ENCODE data around the gene BCL2L12. TPM values are rescaled to one million over a fixed set of nuclear protein-coding genes. Genes with fewer than 3 reads are reported as not detected.
A peak's percentile ranks its signal among the peaks of the same experiment; 100 is the strongest.
"Not testable (repeated sequence)": the region's sequence is repeated elsewhere in the genome, so short reads cannot be mapped to it uniquely, and the experiment has no call there.

BCL2L12 gene
- total RNA-seq, 1 donor from 2014 or later = 39.1 TPM

DNA sequence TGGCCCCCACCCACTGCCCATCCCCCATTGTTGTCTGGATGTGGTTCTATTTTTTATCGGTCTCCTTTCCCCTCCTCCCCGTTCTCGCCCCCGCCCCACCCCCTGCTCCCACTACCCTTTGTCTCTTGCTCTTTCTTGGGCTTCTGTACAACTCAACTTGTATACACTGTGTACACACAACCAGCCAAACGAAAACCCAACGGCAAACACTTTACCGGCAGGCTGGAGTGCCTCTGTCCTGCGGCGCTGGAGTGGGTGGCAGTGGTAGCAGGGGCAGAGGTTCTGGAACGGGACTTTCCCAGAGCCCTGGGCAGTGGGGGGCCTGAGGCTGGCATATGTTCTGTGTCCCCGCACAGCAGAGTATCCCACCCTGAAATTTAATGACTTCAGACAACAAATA is 39.5 kb upstream of the BCL2L12 start:
- intact Hi-C loops (cut with micrococcal nuclease) = no loop called here
- DNase-seq = no peak
- Mint-ChIP-seq H3K27ac (no peak overlapping the region), H3K27me3 (no peaks in the 10 kb centered on the region), H3K4me1 (no peaks in the 10 kb centered on the region), H3K4me3 (no peak overlapping the region), H3K36me3 (ENCODE audit: low read depth) (peaks cover 49% of the 10 kb centered on the region), H3K9me3 (no peaks in the 10 kb centered on the region)
- CTCF ChIA-PET = no interaction called here
- ATAC-seq (ENCODE audit: low read depth) = no peak
- TF ChIP-seq, protein P1, sequence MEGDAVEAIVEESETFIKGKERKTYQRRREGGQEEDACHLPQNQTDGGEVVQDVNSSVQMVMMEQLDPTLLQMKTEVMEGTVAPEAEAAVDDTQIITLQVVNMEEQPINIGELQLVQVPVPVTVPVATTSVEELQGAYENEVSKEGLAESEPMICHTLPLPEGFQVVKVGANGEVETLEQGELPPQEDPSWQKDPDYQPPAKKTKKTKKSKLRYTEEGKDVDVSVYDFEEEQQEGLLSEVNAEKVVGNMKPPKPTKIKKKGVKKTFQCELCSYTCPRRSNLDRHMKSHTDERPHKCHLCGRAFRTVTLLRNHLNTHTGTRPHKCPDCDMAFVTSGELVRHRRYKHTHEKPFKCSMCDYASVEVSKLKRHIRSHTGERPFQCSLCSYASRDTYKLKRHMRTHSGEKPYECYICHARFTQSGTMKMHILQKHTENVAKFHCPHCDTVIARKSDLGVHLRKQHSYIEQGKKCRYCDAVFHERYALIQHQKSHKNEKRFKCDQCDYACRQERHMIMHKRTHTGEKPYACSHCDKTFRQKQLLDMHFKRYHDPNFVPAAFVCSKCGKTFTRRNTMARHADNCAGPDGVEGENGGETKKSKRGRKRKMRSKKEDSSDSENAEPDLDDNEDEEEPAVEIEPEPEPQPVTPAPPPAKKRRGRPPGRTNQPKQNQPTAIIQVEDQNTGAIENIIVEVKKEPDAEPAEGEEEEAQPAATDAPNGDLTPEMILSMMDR (IDR thresholded peaks at IDR 0.05) = no peak
- POLR2A ChIA-PET = no interaction called here

DNA sequence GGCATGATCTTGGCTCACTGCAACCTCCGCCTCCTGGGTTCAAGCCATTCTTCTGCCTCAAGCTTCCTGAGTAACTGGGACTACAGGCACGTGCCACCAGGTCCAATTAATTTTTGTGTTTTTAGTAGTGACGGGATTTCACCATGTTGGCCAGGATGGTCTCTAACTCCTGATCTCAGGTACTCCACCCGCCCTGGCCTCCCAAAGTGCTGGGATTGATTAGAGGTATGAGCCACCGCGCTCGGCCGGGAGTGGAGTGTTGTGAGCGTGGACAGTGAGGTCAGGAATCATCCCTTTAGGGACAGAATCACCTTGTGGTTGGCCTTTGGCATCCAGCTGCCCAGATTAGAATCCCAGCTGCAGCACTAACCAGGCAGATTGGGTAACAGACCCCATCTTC is 36.1 kb upstream of the BCL2L12 start:
- H3K9me3 Mint-ChIP-seq = no peaks in the 10 kb centered on the region
- TF ChIP-seq, protein P1 (IDR thresholded peaks at IDR 0.05) = no peak
- H3K27me3 Mint-ChIP-seq = no peaks in the 10 kb centered on the region
- H3K4me3 Mint-ChIP-seq = no peak overlapping the region
- H3K4me1 Mint-ChIP-seq = no peaks in the 10 kb centered on the region
- H3K36me3 Mint-ChIP-seq (ENCODE audit: low read depth) = peaks cover 28% of the 10 kb centered on the region
- intact Hi-C loops (cut with micrococcal nuclease) = no loop called here
- ATAC-seq (ENCODE audit: low read depth) = no peak
- DNase-seq = no peak
- ChIA-PET CTCF (no interaction called here), POLR2A (no interaction called here)
- peak overlapping the region; percentile 61 for H3K27ac Mint-ChIP-seq

DNA sequence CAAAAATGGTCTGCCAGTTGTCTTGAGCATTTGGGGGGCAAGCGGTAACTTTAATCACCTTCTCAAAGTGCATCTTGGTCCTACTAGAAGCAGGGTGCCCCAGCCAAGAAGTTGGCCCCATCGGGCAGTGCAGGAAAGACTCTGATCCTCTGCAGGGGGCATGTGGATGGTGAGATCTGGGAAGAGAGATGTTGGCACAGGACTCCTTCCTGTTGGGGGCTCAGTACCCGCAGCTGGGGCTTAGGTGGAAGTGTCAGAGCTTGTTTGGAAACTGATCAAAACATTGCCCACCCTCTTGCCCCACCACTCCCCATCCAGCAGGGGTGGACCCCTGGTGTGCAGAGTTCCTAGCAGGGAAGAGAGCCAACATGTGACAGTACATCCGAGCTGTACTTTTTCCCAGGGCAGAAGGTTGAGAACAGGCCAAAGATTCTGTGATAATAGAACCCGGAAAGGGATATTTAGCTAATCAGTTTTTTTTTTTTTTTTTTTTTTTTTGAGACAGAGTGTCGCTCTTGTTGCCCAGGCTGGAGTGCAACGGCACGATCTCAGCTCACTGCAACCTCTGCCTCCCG is 34.6 kb upstream of the BCL2L12 start:
- Mint-ChIP-seq H3K4me1 (no peaks in the 10 kb centered on the region), H3K27ac (peak overlapping the region; percentile 30), H3K9me3 (no peaks in the 10 kb centered on the region), H3K36me3 (ENCODE audit: low read depth) (peaks cover 20% of the 10 kb centered on the region), H3K4me3 (no peak overlapping the region), H3K27me3 (no peaks in the 10 kb centered on the region)
- CTCF ChIA-PET = no interaction called here
- no peak for DNase-seq
- ATAC-seq (ENCODE audit: low read depth) = no peak
- POLR2A ChIA-PET = interaction anchor here (1.3 kb wide), 1 partner anchor 10 kb away, joined by 3 read pairs; no protein-coding TSS in a partner anchor
- TF ChIP-seq, protein P1 (IDR thresholded peaks at IDR 0.05) = no peak
- intact Hi-C loops (cut with micrococcal nuclease) = no loop called here

DNA sequence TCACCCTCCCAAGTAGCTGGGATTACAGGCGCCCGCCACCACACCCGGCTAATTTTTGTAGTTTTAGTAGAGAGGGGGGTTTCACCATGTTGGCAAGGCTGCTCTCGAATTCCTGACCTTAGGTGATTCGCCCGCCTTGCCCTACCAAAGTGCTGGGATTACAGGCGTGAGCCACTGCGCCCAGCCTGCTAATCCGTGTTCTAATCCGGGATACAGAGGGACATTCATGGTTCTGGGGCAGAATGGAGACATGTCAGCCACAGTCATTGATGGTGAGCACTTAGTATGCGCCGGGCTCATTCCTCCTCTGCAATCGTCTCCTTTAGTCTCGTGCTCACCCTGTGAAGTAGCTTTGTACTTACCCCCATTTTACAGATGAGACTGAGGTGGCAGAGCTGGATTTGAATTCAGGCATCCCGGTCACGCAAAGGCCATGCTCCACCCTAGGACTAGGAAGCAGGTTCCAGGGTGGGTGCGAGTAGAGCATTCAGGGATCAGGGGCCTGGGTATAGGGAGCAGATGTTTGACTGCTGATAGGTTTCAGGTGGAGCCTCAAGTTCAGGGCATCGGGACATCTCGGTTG is 34.0 kb upstream of the BCL2L12 start:
- ChIA-PET POLR2A (no interaction called here), CTCF (no interaction called here)
- Mint-ChIP-seq H3K4me3 (no peak overlapping the region), H3K36me3 (ENCODE audit: low read depth) (peaks cover 15% of the 10 kb centered on the region), H3K27me3 (no peaks in the 10 kb centered on the region), H3K27ac (no peak overlapping the region), H3K4me1 (no peaks in the 10 kb centered on the region), H3K9me3 (no peaks in the 10 kb centered on the region)
- DNase-seq (no peak), ATAC-seq (ENCODE audit: low read depth) (no peak)
- intact Hi-C loops (cut with micrococcal nuclease) = no loop called here
- TF ChIP-seq, protein P1 (IDR thresholded peaks at IDR 0.05) = no peak

DNA sequence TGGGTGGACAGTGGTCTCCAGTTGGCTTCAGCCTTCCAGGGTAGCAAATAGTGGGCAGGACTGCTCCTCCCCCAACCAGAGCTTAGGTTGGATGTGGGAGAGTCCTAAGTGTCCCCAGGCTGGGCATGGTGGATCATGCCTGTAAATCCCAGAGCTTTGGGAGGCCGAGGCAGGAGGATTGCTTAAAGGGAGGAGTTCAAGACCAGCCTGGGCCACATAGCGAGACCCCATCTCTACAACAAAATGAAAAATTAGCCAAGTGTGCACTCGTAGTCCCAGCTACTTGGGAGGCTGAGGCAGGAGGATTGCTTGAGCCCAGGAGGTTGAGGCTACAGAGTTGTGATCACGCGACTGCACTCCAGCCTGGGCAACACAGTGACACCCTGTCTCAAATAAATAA is 33.2 kb upstream of the BCL2L12 start:
- ATAC-seq (ENCODE audit: low read depth) = no peak
- TF ChIP-seq, protein P1 (IDR thresholded peaks at IDR 0.05) = no peak
- peaks cover 7% of the 10 kb centered on the region for H3K36me3 Mint-ChIP-seq (ENCODE audit: low read depth)
- ChIA-PET POLR2A (interaction anchor here (0.6 kb wide), 1 partner anchor 14 kb away, joined by 7 read pairs; no protein-coding TSS in a partner anchor), CTCF (no interaction called here)
- no peak for DNase-seq
- intact Hi-C loops (cut with micrococcal nuclease) = no loop called here
- H3K27me3 Mint-ChIP-seq = no peaks in the 10 kb centered on the region
- H3K9me3 Mint-ChIP-seq = no peaks in the 10 kb centered on the region
- H3K4me1 Mint-ChIP-seq = no peaks in the 10 kb centered on the region
- H3K27ac Mint-ChIP-seq = no peak overlapping the region
- H3K4me3 Mint-ChIP-seq = no peak overlapping the region

DNA sequence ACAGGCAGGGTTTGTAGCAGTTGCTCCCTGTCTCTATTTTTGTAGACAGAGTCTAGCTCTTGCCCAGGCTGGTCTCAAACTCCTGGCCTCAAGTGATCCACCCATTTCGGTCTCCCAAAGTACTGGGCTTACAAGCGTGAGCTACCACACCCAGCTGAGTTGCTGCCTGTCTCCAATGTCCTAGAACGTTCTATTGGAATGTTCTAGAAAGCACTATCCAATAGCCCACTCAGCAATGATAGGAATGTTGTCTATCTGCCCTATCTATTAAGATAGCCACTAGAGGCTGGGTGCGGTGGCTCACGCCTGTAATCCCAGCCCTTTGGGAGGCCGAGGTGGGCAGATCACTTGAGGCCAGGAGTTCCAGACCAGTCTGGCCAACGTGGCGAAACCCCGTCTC is 32.5 kb upstream of the BCL2L12 start:
- H3K27ac Mint-ChIP-seq; H3K36me3 Mint-ChIP-seq (ENCODE audit: low read depth); H3K9me3 Mint-ChIP-seq; ATAC-seq (ENCODE audit: low read depth); intact Hi-C loops (cut with micrococcal nuclease); H3K4me3 Mint-ChIP-seq; H3K27me3 Mint-ChIP-seq; H3K4me1 Mint-ChIP-seq; CTCF ChIA-PET; DNase-seq: not testable (repeated sequence)
- POLR2A ChIA-PET = interaction anchor here (0.6 kb wide), 1 partner anchor 14 kb away, joined by 7 read pairs; no protein-coding TSS in a partner anchor

All from activated B cell treated with CpG ODN at 0.5 μM for 24 hours (primary cell).